HS-27A (cell line): ENCODE data around the gene FBRSL1.

ENCODE experiments used
- DNase-seq: peaks from one replicate; pipeline ENCODE4 v3.0.0-alpha.2; 2012; ENCODE audit warnings: low read depth, missing footprints

FBRSL1 gene

GRCh38 chr12:132542661-132543060 lies 52.7 kb downstream of the FBRSL1 start:
- DNase-seq: no peak

- no peak for DNase-seq
Observed at GRCh38 chr12:132543298-132544079, 53.5 kb downstream of the FBRSL1 start.

- no peak for DNase-seq
Observed at GRCh38 chr12:132544080-132544397, 54.1 kb downstream of the FBRSL1 start.

GRCh38 chr12:132544498-132544897 lies 54.5 kb downstream of the FBRSL1 start:
- no peak for DNase-seq

GRCh38 chr12:132545164-132545953 lies 55.4 kb downstream of the FBRSL1 start:
- no peak for DNase-seq

GRCh38 chr12:132545955-132546354 lies 56.0 kb downstream of the FBRSL1 start:
- DNase-seq: no peak

- DNase-seq: no peak
Observed at GRCh38 chr12:132546647-132547046, 56.7 kb downstream of the FBRSL1 start.

- DNase-seq: no peak
Observed at GRCh38 chr12:132547205-132547740, 57.3 kb downstream of the FBRSL1 start.

- DNase-seq: no peak
Observed at GRCh38 chr12:132548430-132549058, 58.6 kb downstream of the FBRSL1 start.

- no peak for DNase-seq
Observed at GRCh38 chr12:132549059-132549458, 59.1 kb downstream of the FBRSL1 start.

- no peak for DNase-seq
Observed at GRCh38 chr12:132550014-132550802, 60.3 kb downstream of the FBRSL1 start.

- no peak for DNase-seq
Observed at GRCh38 chr12:132550830-132551640, 61.1 kb downstream of the FBRSL1 start.

- no peak for DNase-seq
Observed at GRCh38 chr12:132551641-132552031, 61.7 kb downstream of the FBRSL1 start.

GRCh38 chr12:132554845-132555630 lies 65.1 kb downstream of the FBRSL1 start:
- DNase-seq: no peak

GRCh38 chr12:132555686-132556085 lies 65.7 kb downstream of the FBRSL1 start:
- no peak for DNase-seq

- DNase-seq: no peak
Observed at GRCh38 chr12:132556216-132556615, 66.3 kb downstream of the FBRSL1 start.

GRCh38 chr12:132556801-132557200 lies 66.8 kb downstream of the FBRSL1 start:
- DNase-seq: no peak

GRCh38 chr12:132557291-132558015 lies 67.5 kb downstream of the FBRSL1 start:
- DNase-seq: no peak

- DNase-seq: no peak
Observed at GRCh38 chr12:132558042-132558856, 68.3 kb downstream of the FBRSL1 start.
